GM19372 (cell line): ENCODE data around the gene TRPV6.

ENCODE experiments used
- ATAC-seq: cut with Tn5 transposase; IDR thresholded peaks from one replicate; pipeline ENCODE4 v1.9.1; 2021; ENCODE audit warnings: mild to moderate bottlenecking, low read depth, moderate library complexity; ENCODE audit not compliant: unreplicated experiment

TRPV6 gene

DNA sequence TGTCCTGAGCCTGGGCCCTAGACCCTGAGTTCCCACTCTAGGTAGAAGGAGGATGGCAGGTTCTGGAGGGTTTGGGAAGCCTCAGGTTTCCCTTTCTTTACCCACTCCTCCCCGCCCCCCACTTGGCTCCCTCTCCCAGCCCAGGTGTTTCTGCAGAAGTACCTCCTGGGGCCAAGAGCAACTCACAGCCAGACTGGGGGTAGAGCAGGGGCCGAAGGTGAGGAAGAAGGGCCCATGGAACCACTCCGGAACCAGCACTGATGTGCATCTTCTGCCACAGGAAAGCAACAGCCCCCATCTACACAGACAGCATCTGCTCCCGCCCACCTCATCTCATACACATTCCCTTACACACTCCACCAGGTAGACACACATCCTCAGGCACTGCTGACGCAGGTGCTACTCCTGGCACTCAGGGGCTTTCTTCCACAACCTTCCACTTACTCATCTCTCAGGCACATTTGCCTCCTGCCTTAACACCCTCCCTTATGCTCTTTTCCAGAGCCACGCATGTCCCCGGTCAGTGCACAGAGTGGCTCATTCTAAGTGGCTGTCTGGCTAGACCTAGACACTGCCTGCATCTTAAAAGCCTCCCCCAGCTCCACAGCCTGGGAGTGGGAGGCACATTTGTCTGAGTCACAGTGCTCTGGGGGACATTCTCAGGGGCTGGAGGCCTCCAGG lies 28.8 kb downstream of the TRPV6 start:
- ATAC-seq: no peak

- no peak for ATAC-seq
Measured at GRCh38 chr7:142855756-142856564, 29.6 kb downstream of the TRPV6 start.

- ATAC-seq: no peak
Measured at GRCh38 chr7:142855114-142855743, 30.3 kb downstream of the TRPV6 start.

- peak; percentile 60 for ATAC-seq
Measured at GRCh38 chr7:142854372-142855113, 31.0 kb downstream of the TRPV6 start, which contains the start of gene EPHB6. Gene EPHB6, plus strand, starts transcription at chr7:142855076. Its CDS starts 8,152 bp downstream, at chr7:142863228.

DNA sequence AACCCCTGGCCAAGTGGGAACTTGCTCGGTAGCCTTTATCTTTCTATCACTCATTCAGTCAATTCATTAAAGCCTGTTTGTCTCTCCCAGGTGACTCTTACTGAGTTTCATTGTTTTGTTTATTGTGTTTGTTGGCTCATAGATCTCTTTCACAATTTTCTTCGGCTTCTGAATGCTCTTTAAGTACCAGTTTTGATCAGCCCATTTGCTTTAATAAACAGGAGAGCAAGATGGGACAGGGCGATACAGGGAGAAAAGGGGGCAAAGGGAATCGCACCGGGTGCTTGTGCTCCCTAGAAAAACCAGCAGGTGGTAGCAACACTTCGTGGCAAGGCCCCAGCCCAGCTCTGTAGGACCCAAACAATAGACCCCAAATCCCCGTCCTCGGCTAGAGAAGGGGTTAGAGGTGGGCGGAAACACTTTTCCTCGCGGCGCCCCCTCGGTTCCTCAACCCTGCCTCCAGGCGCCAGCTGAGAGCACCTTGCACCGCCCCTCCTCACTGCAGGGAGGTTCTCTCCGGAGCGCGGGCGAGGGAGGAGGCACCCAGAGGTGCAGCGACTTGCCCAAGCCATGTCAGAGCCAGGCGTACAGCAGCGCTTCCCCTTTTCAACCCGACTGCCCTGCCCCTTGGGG lies 31.7 kb downstream of the TRPV6 start:
- peak; percentile 74 for ATAC-seq

DNA sequence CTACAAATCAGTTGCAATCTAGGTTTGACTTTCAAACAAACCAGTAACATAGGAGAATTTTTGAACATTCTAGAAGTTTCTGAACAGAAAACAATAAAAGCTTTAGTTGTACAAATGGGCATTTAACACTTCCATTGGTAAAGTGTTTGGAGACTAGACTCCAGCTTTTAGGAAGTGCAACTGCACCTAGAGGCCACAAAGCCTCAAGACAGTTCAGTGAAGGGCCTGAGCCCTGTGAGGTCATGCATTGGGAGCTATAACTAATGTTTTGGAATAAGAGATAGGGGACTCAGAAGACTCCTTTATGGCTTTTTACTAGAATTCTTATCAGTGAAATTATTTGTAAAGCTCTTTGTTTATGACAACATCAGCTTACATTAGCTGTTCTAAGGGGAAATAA lies 33.6 kb downstream of the TRPV6 start:
- ATAC-seq: no peak

DNA sequence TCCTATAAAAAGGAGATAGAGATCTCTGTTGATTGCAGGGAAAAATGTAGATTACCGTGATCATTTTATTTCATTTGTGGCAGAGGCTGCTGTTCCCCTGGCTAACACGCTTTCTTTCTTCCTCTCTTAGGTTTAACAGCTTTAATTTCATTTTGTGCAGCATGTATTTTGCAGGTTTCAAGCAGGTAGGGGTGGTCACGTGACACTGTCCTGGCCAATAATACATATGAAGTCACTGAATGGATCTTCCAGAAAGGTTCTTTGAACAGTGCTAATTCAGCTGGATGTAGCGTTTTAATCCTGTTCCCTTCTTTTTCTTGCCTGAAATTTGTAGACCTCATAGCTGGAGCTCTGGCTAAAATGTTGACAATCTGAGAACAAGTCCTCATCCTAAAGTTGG lies 34.3 kb downstream of the TRPV6 start:
- ATAC-seq: no peak

DNA sequence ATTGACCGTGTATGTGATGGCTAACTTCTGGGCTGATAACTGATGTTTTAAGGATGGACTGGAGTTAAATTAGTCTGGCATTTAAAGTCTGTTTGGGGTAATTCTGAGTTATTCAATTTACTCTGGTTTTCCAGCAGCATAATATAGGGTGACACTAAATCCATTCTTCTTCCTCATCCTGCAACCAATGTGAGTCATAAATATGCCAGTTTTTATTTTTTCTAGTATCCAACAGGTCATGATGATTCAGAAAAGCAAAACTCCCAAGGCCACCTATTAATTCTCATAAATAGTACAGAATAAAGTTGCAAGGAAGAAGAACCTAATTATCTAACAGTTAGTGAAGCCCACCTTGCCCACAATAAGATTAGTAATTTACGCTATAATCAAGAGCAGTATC lies 38.2 kb downstream of the TRPV6 start:
- no peak for ATAC-seq

- no peak for ATAC-seq
Measured at GRCh38 chr7:142842251-142842766, 43.2 kb downstream of the TRPV6 start.

- ATAC-seq: no peak
Measured at GRCh38 chr7:142838461-142839213, 46.9 kb downstream of the TRPV6 start.

DNA sequence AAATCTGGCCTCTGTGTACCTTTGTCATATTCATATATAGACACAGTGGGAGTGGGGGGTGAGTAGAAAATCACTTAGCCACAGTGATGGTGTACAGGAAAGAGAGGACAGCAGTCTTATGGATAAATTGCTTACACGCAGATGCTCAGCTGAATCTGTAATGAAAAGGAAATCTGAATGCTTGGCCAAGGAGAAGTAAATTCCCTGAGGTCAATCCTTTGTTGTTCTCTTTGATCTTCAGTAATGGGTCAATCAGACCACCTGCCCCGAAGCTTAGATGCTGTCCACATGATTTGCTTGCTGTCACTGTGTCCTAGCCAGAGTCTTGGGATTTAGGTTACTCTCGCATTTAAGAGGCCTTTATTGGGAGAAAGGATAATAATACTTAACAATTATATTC lies 49.1 kb downstream of the TRPV6 start:
- ATAC-seq: no peak

DNA sequence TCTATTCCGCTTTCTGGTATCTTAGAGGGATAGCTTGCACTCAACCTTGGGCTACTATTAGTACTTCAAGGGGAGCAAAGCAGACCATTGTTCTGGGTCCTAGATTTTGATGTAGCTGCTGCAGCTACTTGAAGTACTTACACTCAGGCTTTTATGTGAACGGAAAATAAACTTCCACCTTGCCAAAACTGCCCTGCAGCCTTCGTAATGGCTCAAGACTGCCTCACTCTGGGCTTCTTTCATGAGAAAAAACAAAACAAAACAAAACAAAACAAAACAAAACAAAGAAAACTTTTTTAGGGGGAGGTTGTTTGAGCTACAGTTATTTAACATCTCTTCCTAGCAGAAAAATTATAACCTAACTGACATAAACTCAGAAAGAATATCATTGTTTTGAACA lies 50.1 kb downstream of the TRPV6 start:
- ATAC-seq: no peak

GRCh38 chr7:142833174-142834048 lies 52.1 kb downstream of the TRPV6 start:
- no peak for ATAC-seq

DNA sequence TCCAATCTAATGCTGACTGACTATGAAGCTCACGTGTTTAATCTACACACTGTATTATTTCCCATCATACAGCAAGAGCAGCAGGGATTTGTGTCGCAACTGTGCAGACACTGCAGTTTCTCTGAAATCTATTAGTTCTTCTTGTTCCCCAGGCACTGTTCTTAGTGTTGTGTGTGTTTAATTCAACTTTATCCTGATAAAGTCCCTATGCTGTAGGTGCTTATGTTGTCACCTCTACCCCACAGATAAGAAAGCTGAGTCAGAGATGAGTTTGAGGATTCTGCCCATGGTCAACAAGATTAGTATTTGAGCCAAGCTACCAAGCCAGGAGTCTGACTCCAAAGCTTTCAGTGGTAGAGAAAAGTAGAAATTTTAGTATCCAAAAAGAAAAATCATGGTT lies 53.1 kb downstream of the TRPV6 start:
- no peak for ATAC-seq

DNA sequence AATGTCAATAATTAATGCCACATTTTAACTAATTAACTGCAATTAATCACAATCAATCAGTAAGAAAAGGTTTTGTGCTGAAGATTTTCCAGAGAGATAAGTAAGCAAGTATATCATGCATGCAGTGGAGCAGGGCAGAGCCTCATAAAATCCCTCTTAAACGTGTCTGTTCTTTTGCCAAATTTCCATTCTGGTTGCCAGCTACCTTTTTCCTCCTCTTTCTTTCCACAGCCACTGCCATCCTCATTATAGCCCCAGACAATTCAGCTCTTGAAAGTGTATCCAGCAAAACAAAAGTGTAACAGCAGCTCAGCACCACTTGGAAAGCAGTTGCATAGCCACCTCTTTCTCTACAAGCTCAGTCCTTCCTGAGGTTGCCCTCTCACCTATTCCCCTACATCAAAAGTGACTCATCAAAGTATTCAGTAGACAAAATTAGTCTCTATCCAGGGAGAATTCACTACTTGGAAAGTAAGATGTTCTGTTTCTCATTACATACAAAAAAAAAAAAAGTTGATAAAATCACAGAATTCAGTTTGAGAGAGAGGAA lies 57.5 kb downstream of the TRPV6 start:
- ATAC-seq: no peak

GRCh38 chr7:142822714-142823113 lies 62.8 kb downstream of the TRPV6 start:
- ATAC-seq: no peak
